Inflammatory macrophage treated with lipopolysaccharide for 4 hours (primary cell): Measurements from ENCODE around the gene PAX5.

Source experiments
- DNase-seq: peaks from one replicate; pipeline ENCODE4 v3.0.0-alpha.2; 2020

The PAX5 gene

DNA sequence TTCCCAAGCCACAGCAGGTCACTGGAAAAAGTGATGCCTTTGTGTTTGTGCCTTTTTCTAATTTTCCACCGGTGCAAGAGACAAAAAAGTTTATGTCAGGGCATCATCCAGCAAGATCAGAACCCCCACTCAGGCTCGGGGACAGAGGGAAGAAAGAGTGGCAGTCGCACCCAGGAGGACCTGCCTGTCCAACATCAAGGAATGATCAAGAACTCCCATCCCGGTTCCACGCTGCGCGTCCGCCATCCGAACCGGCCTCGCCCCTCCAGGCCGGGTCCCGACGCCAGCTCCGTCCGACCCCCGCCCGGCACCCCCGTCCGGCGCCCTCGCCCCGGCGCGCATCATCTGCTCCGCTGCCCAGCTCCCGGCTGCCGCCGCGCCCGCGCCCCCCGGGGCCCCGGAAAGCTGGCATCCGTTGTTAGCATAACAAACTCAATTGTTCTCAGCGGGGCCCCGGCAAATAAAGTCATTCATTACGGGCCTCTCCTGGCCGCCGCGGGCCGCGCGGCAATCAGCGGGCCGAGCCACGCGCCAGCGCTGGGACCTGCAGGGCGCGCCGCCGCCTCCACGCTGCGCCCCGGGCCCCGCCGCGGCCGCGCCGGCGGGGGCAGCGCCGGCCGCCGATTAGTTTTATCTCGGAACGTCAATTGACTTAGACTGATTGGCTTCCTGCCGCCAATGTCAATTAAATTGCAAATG, 48.1 kb downstream of the PAX5 start:
- no peak for DNase-seq

DNA sequence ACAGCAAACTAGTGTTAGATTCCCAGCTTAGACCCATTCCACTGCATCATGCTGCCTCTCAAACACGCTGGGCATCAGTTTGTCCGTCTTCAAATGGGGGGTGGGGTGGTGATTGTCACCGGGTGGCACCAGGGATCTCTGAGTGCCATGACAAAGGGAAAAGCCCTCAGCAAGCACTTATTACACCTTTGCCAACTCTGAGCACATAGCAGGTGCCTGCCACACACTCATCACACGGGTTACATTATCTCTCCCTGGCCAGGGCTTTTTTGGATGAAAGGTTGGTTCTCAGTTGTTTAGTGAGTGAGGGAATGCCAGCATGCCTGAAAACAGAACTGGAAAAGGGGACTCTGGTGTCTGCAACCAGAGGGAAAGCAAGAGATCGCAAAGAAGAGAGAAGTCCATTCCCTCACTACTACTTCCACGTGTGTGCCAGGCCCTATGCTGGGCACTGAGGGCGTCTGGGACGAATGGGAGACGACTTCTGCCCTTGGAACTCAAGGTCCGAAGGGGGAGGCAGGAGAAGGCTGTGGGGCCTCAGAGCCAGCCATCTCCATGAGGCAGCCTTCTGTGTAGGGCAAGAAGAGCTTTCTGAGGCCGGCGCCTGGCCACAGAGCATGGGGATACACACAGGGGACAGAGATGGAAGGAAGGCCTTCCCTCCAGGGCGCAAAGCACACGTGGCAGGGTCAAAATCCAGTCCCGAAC, 48.9 kb downstream of the PAX5 start:
- DNase-seq, result no peak

GRCh38 chr9:36980148-36980974, 53.7 kb downstream of the PAX5 start:
- no peak for DNase-seq

GRCh38 chr9:36976371-36977030, 57.6 kb downstream of the PAX5 start:
- DNase-seq, result no peak

- no peak for DNase-seq
Measured at GRCh38 chr9:36974731-36975130, 59.3 kb downstream of the PAX5 start.

DNA sequence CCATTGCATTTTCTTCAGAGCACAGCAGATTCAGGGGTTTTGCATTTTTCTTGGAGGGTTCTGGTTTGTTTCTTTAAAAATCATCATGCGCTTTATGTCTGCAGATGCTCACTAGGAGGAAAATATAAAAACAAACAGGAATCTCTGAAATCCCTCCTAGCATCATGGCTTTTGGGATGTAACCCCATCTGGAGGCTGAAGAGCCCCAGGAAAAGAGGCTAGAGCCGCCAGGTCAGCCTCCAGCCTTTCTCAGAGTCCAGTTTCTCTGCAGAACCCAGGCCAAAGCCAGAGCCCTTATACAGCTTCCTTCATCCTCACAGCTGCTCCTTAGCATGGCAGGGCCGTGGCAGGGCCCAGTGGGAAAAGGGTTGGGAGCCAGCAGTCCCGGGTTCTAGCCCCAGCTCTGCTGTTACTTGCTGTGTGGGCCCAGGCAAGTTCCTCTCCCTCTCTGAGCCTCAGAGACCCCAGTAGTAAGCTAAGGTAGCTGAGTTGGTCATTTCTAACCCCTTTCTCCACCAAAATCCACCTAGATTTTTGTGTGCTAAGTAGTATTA, 62.1 kb downstream of the PAX5 start:
- DNase-seq, result no peak

DNA sequence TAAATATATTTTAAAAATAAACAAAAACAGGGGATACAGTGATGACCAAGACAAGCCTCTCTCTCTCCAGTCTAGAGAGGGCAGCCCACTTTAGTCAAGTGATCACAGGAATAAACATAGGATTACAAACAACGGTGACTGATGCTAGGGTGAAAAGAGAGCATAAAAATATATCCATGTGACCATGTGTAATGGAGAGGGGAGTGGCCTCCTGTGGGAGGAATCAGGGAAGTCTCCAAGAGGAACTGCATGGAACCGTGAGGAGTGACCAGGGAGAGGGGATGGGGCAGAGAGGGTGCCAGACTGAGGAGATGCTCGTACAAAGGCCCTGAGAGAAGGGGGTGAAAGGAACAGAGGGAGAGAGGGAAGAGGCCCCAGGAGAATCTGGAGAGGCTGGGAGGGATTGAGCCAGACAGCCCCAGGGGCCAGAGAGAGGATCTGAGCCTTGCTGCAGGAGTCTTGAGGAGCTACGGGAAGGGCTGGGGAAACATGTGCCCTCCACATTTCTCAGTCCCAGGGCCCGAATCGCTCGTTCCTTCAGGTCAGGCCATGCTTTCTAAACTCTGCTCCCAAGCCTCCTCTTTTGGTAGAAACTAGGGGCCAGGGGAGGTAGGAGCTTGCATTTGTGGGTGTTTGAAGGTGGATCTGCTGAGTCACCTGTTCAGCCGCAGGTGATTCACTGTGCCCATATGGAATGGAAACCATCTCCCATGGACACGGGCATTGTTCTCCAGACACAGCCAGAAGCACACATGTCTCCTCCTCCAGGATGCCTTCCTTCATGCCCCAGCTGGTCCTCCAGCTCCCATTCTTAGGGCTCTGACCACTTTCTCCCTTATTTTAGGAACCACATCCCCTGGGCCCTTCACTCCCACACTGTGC, 63.8 kb downstream of the PAX5 start:
- peak; percentile 42 for DNase-seq

DNA sequence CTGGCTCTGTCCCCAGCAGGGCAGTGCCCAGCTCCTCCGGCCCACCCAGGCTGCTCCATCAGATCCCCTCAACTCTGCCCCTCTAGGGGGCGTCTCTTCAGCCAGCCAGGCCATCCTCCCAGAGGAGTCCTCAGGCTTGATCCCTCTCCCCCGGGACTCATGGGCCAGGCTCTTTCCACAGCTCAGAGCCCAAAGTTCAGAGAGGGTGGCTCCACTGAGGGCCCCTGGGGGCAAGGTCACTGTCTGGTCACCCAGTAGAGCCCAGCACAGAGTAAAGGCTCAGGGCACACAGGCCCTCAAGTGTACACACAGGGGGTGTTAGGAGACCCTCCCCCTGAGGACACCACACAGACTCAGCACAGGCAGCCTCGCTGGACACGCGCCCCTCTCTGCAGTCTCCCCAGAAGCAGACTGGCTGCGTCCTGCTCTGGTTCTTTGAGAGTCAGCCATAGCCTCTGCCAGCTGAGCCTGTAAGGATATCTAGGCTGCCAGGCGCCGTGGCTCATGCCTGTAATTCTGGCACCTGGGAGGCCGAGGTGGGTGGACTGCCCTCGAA, 64.8 kb downstream of the PAX5 start:
- no peak for DNase-seq

GRCh38 chr9:36968574-36969215, 65.4 kb downstream of the PAX5 start:
- DNase-seq, result peak; percentile 8

GRCh38 chr9:36967997-36968396, 66.1 kb downstream of the PAX5 start:
- DNase-seq, result no peak

- DNase-seq, result no peak
Measured at GRCh38 chr9:36966371-36967097, 67.5 kb downstream of the PAX5 start.

DNA sequence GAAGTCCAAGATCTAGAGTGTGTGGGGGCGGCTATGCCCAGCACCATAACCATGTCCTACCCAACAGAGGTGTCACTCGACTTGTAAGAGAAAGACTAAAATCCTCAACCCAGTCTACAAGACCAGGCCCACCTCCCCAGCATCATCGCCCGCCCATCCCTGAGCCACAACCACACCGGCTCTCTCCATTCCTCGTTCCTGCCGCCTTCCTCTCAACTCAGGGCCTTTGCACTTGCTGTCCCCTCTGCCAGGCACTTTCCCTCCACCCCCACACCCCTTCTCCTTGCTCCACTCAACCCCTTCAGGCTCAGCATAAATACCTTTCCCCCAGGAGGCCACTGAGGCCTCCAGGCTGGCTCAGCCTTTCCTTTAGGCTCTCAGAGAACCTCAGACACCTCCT, 69.3 kb downstream of the PAX5 start:
- no peak for DNase-seq

DNA sequence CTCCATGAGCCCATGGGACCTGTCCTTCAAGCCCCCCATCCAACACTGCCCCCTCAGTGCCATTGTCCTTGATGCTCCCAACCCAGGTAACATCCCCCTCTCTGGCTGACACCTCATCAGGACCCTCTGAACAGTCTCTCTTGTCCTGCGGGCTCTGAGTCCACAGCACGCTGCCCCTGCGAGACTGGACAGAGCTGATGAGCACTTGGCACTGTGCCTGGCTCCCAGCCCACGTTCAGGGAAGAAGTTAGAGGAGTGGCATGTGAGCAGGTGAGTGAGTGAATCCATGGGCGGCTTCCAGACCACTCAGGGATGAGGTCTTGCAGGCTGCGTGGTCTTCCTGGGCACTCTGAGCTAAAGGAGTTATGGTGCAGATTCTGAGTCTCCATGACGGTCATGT, 70.7 kb downstream of the PAX5 start:
- DNase-seq, result no peak

DNA sequence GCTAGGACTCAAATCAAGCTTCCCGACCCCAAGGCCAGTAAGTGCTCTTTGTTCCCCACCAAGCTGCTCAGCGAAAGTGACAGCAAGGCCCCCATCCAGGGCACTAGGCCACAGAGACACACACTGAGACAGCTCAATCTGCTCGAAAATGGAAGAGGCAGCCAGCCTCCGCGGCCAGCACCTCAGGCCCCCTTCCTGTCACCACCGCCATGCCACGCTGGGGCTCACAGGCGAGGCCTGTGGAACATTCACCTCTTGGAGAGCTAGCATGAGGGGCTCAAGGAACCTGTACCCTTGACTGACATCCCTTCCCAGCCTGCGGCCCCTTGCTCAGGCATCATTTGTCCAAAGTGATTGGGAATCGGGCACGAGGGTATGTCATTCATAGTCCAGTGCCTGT, 71.4 kb downstream of the PAX5 start:
- no peak for DNase-seq

GRCh38 chr9:36961561-36962325, 72.3 kb downstream of the PAX5 start:
- DNase-seq, result no peak

DNA sequence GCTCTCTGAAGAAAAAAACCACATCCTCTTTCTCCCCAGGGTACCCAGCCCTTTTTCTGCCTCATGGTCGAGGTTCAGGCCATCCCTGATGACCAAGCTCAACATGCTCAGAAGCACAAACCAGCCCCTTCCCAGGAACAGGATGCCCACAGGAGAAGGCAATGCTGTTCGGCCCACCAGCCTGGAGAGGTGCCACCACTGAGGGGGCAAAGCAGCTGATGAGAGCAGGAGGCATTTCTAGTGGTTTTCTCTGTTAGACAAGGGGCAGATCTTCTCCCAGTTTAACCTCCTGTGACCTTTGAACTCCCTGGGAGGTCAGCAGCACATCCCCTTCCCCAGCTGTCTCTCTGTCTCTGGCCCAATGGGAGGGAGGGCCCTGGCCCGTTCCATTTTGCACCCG, 73.0 kb downstream of the PAX5 start:
- no peak for DNase-seq

- DNase-seq, result no peak
Measured at GRCh38 chr9:36960575-36960955, 73.5 kb downstream of the PAX5 start.

- no peak for DNase-seq
Measured at GRCh38 chr9:36959681-36960574, 74.1 kb downstream of the PAX5 start.

DNA sequence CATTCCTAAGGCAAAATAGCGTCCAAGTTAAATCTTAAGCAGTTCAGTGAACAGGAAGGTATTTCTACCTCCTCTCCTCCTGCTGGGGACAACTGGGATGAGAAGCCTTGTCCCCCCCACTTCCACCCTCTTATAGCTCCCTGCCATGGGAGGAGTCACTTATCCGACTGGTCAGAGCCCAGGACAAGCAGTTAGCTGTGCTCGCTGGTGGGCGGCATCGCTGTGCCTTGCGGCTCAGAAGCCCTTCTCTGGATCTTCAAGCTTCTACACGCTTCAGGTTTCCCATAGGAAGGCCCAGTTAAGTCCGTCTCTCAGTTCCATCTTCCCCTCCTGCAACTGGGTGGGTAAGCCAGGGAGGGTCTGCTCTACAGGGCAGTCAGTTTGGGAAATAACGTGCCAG, 77.2 kb downstream of the PAX5 start:
- DNase-seq, result no peak
